Body of pancreas (tissue), 4 donors: Measurements from ENCODE around the gene RBM4B.

Experiments
- CTCF ChIP-seq, 7 experiments: fragments of 450-650 bp in 4 of 7; fragments of 200-600 bp in 3 of 7; sonication (generic) in 3 of 7; IDR thresholded peaks; one replicate each; pipeline ENCODE4 v1.5.1; 2016 to 2019; ENCODE audit warnings: antibody characterized with exemption in 7 of 7
- POLR2A ChIP-seq, 3 donors: fragments of 450-650 bp; IDR thresholded peaks; one replicate each; pipeline ENCODE4 v1.6.1; 2016; ENCODE audit warnings: antibody characterized with exemption in 3 of 3, mild to moderate bottlenecking in 2 of 3

DNA sequence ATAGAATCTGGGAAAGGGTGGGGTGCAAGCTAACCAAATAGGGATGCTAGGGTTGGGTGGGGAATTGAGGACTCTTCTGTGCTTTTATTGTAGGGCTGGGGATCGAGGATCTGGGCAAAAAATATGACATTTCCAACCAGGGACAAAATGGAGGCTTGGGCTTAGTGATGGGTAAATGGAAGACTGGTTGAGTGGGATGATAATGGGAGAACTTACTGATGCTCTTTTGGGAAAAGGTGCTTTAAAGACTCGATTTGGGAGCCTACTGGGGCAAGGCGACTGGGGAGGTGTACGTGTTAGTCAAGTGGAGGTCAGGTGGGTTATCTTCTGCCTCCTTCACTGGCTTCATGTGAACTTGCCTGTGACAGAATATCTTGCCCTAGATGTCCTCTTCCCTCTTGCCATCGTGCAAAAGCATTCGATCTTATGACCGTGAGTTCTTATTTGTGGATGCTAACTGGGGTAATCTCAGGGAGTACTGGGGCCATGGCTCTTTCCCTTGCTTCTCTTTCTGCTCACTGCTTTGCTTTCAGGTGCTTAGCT lies 49.6 kb downstream of the RBM4B start:
- TF ChIP-seq CTCF (IDR thresholded peaks at IDR 0.05) (no peak), POLR2A (IDR thresholded peaks at IDR 0.05) (no peak)
